Naive B cell (primary cell): ENCODE measurements around the gene SMPX. TPM values are rescaled to one million over a fixed set of nuclear protein-coding genes. Genes with fewer than 3 reads are reported as not detected.

Experiments
- ATAC-seq, 2 donors: fragments of 150-1000 bp; cut with Tn5 transposase; 2 replicates each; pipeline ENCODE4 v1.10.0; 2021; ENCODE audit warnings: low read depth in 2 of 2, mild to moderate bottlenecking in 2 of 2, moderate library complexity in 2 of 2
- DNase-seq: peaks from one replicate; pipeline ENCODE4 v3.0.0; 2022
- H3K27ac Mint-ChIP-seq, 6 donors: one replicate each; pipeline ENCODE4 v1.8.0; 2020 to 2022; ENCODE audit warnings: mild to moderate bottlenecking in 6 of 6, mixed read lengths in 6 of 6, moderate library complexity in 5 of 6, inconsistent platforms in 2 of 6
- H3K27me3 Mint-ChIP-seq, 3 donors: one replicate each; pipeline ENCODE4 v1.8.0; 2021 to 2022; ENCODE audit warnings: mixed read lengths in 3 of 3, mild to moderate bottlenecking in 1 of 3
- H3K36me3 Mint-ChIP-seq, 2 donors: one replicate each; pipeline ENCODE4 v1.8.0; 2020 to 2022; ENCODE audit warnings: mixed read lengths in 2 of 2, inconsistent platforms in 1 of 2, mild to moderate bottlenecking in 1 of 2
- H3K4me1 Mint-ChIP-seq, 3 donors: one replicate each; pipeline ENCODE4 v1.8.0; 2020 to 2022; ENCODE audit warnings: mixed read lengths in 3 of 3, inconsistent platforms in 1 of 3, mild to moderate bottlenecking in 1 of 3, moderate library complexity in 1 of 3
- H3K4me3 Mint-ChIP-seq, 8 donors: one replicate each; pipeline ENCODE4 v1.8.0; 2020 to 2022; ENCODE audit warnings: mild to moderate bottlenecking in 8 of 8, mixed read lengths in 8 of 8, moderate library complexity in 8 of 8, inconsistent platforms in 2 of 8
- H3K9me3 Mint-ChIP-seq, 7 donors: one replicate each; pipeline ENCODE4 v1.8.0; 2020 to 2022; ENCODE audit warnings: mixed read lengths in 7 of 7, mild to moderate bottlenecking in 5 of 7, inconsistent platforms in 2 of 7, moderate library complexity in 1 of 7
- polyA plus RNA-seq, 6 donors: library from polyadenylated mRNA; unstranded; fragments of 300-500 nt; fragmentation: Illumina TruSeq; gene quantifications; one replicate each; pipeline ENCODE4 v1.2.3, GENCODE V29; 2021; ENCODE audit warnings: low read depth in 6 of 6

SMPX gene
- polyA plus RNA-seq, 6 donors from 2014 or later = not detected

- H3K9me3 Mint-ChIP-seq = peaks cover 0 to 7% (median 4%) of the 10 kb centered on the region in 7 donors
- H3K27ac Mint-ChIP-seq = peak overlapping the region in 1 of 6 donors; percentile 7
- DNase-seq (no peak), ATAC-seq (no peak)
- H3K4me3 Mint-ChIP-seq = no peak overlapping the region
- peaks cover 0 to 34% (median 23%) of the 10 kb centered on the region in 3 donors for H3K27me3 Mint-ChIP-seq
- no peaks in the 10 kb centered on the region for H3K4me1 Mint-ChIP-seq
- H3K36me3 Mint-ChIP-seq = peaks cover 0 to 8% of the 10 kb centered on the region in 2 donors
These were observed 12.9 kb upstream of the SMPX start for GRCh38 chrX:21770631-21771321.

DNA sequence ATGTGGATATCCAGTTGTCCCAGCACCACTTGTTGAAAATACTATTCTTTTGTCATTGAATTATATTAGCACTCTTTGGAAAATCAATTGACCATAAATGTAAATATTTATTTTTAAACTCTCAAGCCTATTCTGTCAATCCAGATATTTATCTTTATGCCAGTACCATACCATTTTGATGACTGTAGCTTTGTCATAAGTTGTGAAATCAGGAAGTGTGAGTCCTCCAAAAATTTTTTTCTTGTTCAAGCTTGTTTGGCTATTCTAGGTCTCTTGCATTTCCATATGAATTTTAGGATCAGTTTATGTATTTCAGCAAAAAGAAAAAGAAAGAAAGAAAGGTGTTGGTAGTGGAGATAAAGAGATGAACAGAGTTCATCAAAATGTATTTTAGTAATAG, 8.2 kb upstream of the SMPX start:
- no peak overlapping the region for H3K4me3 Mint-ChIP-seq
- peak overlapping the region in 1 of 6 donors; percentile 78 for H3K27ac Mint-ChIP-seq
- H3K27me3 Mint-ChIP-seq = peaks cover 4 to 26% (median 17%) of the 10 kb centered on the region in 3 donors
- ATAC-seq = no peak
- DNase-seq = no peak
- H3K36me3 Mint-ChIP-seq = peaks cover 0 to 8% of the 10 kb centered on the region in 2 donors
- H3K9me3 Mint-ChIP-seq = peaks cover 0 to 11% (median 4%) of the 10 kb centered on the region in 7 donors
- no peaks in the 10 kb centered on the region for H3K4me1 Mint-ChIP-seq

DNA sequence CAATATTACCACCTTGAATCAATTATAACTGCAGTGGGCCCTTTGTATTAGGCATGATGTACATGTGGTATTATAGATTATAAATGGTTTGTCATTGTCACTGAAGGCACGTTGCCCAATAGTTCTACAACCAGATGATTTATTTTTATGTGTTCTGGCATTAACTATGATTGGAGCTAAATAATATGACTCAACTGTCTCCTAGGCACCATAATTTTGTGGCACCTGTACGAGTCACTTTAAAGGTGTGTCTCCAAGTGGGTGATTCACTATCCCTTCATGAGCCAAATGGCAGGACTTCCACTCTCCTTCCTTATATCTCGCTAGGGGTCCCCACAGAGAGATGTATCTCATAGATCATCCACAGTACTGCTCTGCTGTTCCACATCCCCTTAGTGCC, 6.1 kb upstream of the SMPX start:
- Mint-ChIP-seq H3K4me3 (no peak overlapping the region), H3K27me3 (peaks cover 4 to 21% (median 15%) of the 10 kb centered on the region in 3 donors), H3K36me3 (peaks cover 0 to 8% of the 10 kb centered on the region in 2 donors), H3K27ac (no peak overlapping the region), H3K9me3 (peaks cover 0 to 11% (median 6%) of the 10 kb centered on the region in 7 donors), H3K4me1 (no peaks in the 10 kb centered on the region)
- ATAC-seq = no peak
- no peak for DNase-seq

- no peak overlapping the region for H3K4me3 Mint-ChIP-seq
- no peaks in the 10 kb centered on the region for H3K4me1 Mint-ChIP-seq
- no peak for DNase-seq
- H3K27me3 Mint-ChIP-seq = peaks cover 0 to 17% (median 0%) of the 10 kb centered on the region in 3 donors
- ATAC-seq = no peak
- no peaks in the 10 kb centered on the region for H3K36me3 Mint-ChIP-seq
- H3K27ac Mint-ChIP-seq = no peak overlapping the region
- peaks cover 0 to 2% (median 0%) of the 10 kb centered on the region in 7 donors for H3K9me3 Mint-ChIP-seq
These were observed 572 bp upstream of the SMPX start for GRCh38 chrX:21758488-21758887.

- Mint-ChIP-seq H3K27me3 (peaks cover 0 to 17% (median 0%) of the 10 kb centered on the region in 3 donors), H3K4me3 (no peak overlapping the region), H3K4me1 (no peaks in the 10 kb centered on the region), H3K27ac (no peak overlapping the region), H3K36me3 (no peaks in the 10 kb centered on the region), H3K9me3 (peaks cover 0 to 2% (median 0%) of the 10 kb centered on the region in 7 donors)
- DNase-seq = no peak
- no peak for ATAC-seq
These were observed 959 bp downstream of the SMPX start for GRCh38 chrX:21756785-21757529.

GRCh38 chrX:21749924-21750323, 8.0 kb downstream of the SMPX start:
- no peak overlapping the region for H3K27ac Mint-ChIP-seq
- DNase-seq (no peak), ATAC-seq (no peak)
- H3K4me3 Mint-ChIP-seq = no peak overlapping the region
- H3K4me1 Mint-ChIP-seq = no peaks in the 10 kb centered on the region
- H3K36me3 Mint-ChIP-seq = no peaks in the 10 kb centered on the region
- peaks cover 0 to 19% (median 11%) of the 10 kb centered on the region in 3 donors for H3K27me3 Mint-ChIP-seq
- H3K9me3 Mint-ChIP-seq = no peaks in the 10 kb centered on the region

DNA sequence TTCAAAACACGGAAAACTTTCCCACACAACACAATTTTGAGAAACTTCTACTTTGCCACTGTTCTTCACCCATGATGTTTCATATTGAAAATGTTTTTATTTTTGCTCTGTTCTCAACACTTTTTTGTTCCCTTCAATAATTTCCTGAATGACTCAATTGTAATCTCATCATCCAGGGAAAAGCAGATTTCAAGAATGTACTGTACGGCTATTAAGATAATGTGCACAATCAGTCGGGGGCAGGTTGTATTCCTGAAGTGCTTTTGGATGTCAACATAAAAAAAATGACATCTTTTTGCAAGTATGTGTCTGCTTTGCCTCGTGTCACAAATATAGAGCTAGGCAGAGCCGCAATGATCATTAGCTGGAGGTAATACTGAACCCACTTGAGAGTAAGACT, 9.7 kb downstream of the SMPX start:
- H3K27me3 Mint-ChIP-seq = peaks cover 0 to 23% (median 17%) of the 10 kb centered on the region in 3 donors
- no peaks in the 10 kb centered on the region for H3K36me3 Mint-ChIP-seq
- no peak overlapping the region for H3K27ac Mint-ChIP-seq
- no peak overlapping the region for H3K4me3 Mint-ChIP-seq
- no peaks in the 10 kb centered on the region for H3K4me1 Mint-ChIP-seq
- DNase-seq (no peak), ATAC-seq (no peak)
- peaks cover 0 to 2% (median 0%) of the 10 kb centered on the region in 7 donors for H3K9me3 Mint-ChIP-seq

DNA sequence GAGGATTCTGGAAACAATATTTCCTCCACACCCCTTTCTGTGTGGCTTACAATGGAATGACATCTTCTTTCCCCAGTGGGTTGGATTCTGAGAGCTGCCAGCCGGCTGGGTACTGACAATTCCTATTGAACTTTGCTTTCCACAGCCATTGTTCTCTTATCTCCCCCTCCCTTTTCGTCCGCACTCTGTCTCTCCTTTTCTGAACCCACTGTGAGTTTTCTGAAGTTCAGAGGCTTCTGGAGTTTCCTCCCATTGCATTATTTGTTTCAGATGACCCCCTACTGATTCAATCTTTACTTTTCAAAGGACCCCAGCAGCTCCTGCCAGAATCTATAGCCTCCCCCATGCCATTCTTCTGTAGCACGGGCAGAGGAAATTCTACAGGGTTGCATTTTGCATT, 10.4 kb downstream of the SMPX start:
- ATAC-seq (no peak), DNase-seq (no peak)
- H3K27ac Mint-ChIP-seq = peak overlapping the region in 1 of 6 donors; percentile 41
- no peak overlapping the region for H3K4me3 Mint-ChIP-seq
- H3K36me3 Mint-ChIP-seq = no peaks in the 10 kb centered on the region
- H3K9me3 Mint-ChIP-seq = peaks cover 0 to 2% (median 0%) of the 10 kb centered on the region in 7 donors
- H3K4me1 Mint-ChIP-seq = no peaks in the 10 kb centered on the region
- peaks cover 0 to 23% (median 18%) of the 10 kb centered on the region in 3 donors for H3K27me3 Mint-ChIP-seq

DNA sequence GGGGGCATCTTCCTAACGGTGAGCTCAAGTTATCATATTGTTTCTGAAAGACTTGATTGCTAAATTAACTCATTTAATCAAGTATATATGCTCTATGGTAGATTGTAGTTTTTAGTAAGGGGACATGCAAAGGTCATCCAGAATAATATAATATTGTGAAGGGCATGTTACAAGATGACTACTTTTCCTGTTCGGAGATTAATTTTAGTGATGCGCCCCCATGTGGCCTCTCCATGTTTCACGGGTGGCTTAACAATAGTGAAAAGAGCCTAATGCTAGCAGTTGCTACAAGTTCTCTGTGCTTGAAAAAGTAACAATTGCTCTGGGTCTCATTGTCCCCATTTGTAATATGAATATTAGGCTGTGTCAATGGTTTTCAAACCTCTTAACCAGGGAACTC, 12.2 kb downstream of the SMPX start:
- Mint-ChIP-seq H3K9me3 (peaks cover 0 to 2% (median 0%) of the 10 kb centered on the region in 7 donors), H3K4me3 (no peak overlapping the region), H3K27ac (no peak overlapping the region), H3K36me3 (no peaks in the 10 kb centered on the region), H3K4me1 (no peaks in the 10 kb centered on the region), H3K27me3 (peaks cover 0 to 23% (median 22%) of the 10 kb centered on the region in 3 donors)
- DNase-seq (peak; percentile 6), ATAC-seq (no peak)

DNA sequence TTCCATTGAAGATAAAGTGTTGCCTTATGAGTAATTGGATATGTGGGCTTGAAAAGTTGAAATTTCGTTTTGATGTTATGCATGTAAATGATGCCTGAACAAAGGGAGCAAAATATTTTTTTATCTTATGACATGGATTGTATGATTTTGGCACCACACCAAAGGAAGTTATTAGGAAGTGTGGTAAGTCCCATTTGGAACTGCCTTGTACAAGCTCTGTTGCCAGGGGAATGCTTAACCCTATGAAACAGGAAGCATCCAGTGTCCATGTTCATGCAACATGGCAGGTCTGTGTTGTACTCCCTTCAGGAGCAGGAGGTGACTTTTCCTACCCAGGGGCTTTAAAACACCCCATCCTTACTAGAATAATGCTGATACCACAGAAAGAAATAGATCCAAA, 13.2 kb downstream of the SMPX start:
- Mint-ChIP-seq H3K4me1 (no peaks in the 10 kb centered on the region), H3K9me3 (peaks cover 0 to 2% (median 0%) of the 10 kb centered on the region in 7 donors), H3K27ac (no peak overlapping the region), H3K4me3 (no peak overlapping the region), H3K27me3 (peaks cover 0 to 23% (median 19%) of the 10 kb centered on the region in 3 donors), H3K36me3 (no peaks in the 10 kb centered on the region)
- ATAC-seq (no peak), DNase-seq (no peak)

DNA sequence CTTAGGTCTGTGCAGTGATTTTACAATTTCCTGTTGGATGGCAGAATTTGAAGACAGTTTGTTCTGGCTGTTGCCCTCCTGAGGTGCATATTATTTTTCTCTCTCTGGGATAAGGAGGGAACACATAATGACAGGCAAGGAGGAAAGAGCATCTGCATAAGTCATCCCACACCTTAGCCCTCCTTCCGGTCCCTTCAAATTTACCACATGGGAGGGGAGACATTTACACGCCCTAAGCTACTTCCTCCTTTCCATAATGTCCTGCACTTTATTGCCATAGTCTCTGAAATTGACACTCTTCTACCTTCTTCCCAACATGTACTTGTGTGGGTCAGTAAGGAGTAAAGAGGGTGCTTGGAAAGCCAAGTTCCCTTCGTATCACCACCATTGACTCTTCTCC, 13.9 kb downstream of the SMPX start:
- peaks cover 0 to 2% (median 0%) of the 10 kb centered on the region in 7 donors for H3K9me3 Mint-ChIP-seq
- H3K27me3 Mint-ChIP-seq = peaks cover 0 to 23% (median 14%) of the 10 kb centered on the region in 3 donors
- no peak for ATAC-seq
- H3K4me1 Mint-ChIP-seq = no peaks in the 10 kb centered on the region
- no peak overlapping the region for H3K4me3 Mint-ChIP-seq
- DNase-seq = no peak
- H3K27ac Mint-ChIP-seq = no peak overlapping the region
- H3K36me3 Mint-ChIP-seq = no peaks in the 10 kb centered on the region

DNA sequence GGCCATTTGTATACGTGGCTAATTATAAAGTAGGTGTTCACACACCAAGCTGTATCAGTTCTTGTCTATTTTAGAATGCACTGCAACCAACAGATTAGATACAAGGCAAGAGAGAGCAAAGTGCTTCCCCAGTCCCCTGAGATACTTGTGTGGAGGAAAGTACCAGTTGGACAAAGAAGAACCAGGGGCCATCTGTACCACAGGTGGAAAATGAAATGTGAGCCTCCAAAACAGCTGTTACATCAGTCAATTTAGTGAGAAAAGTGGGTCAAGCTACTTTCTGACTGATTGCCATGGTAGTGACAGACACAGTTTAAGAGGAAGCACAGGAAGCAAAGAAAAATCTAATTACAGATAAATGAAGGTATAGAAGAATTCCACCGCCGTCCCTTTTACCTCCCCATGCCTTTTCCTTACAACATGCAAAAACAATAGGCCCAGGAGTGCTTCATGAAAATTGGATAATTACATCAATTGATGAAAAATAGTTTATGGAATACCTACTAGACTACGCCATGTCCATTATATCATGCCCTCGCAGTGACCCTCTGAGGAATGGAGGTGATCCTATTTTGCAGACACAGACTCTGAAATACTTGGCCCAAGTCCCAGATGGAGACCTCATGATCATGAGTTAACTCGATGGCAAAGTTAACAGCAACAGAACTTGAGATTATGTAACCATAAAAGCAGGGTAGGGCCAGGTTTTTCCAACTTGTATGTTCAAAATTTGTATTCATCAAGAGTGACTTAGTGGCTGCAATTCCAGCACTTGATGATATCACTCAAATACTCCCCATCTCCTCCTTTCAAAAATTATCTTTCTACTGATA, 15.8 kb downstream of the SMPX start:
- ATAC-seq (no peak), DNase-seq (no peak)
- Mint-ChIP-seq H3K4me1 (no peaks in the 10 kb centered on the region), H3K27me3 (peaks cover 2 to 14% (median 13%) of the 10 kb centered on the region in 3 donors), H3K9me3 (peaks cover 0 to 2% (median 0%) of the 10 kb centered on the region in 7 donors), H3K36me3 (no peaks in the 10 kb centered on the region), H3K4me3 (no peak overlapping the region), H3K27ac (no peak overlapping the region)

DNA sequence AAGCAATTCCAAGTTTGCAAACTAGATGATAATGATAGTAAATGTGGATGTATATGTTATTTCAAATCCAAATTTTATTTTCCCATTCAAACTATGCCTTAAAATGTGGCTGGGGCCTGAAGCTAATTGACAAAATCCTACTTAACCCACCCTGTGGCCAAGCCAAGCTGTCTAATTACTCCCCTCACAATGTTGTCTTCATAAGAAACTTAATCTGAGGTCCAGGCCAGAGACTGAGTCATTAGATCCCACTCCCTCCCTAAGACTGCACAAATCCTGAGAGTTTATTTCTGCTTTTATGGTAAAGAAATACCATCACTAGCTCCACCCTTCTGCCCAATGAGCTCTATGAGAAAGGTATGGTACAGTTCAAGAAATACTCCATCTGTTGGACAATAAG, 16.6 kb downstream of the SMPX start:
- no peaks in the 10 kb centered on the region for H3K4me1 Mint-ChIP-seq
- ATAC-seq = no peak
- no peak overlapping the region for H3K4me3 Mint-ChIP-seq
- no peak overlapping the region for H3K27ac Mint-ChIP-seq
- peaks cover 0 to 2% (median 0%) of the 10 kb centered on the region in 7 donors for H3K9me3 Mint-ChIP-seq
- H3K27me3 Mint-ChIP-seq = peaks cover 10 to 21% (median 14%) of the 10 kb centered on the region in 3 donors
- no peak for DNase-seq
- no peaks in the 10 kb centered on the region for H3K36me3 Mint-ChIP-seq
